Measurements from ENCODE around the gene PHF11. TPM values are rescaled to one million over a fixed set of nuclear protein-coding genes. Genes with fewer than 3 reads are reported as not detected.
A peak's percentile ranks its signal among the peaks of the same experiment; 100 is the strongest.

Gene PHF11
- polyA plus RNA-seq, 3 donors: 63.4 to 68.8 (median 68.4) TPM

DNA sequence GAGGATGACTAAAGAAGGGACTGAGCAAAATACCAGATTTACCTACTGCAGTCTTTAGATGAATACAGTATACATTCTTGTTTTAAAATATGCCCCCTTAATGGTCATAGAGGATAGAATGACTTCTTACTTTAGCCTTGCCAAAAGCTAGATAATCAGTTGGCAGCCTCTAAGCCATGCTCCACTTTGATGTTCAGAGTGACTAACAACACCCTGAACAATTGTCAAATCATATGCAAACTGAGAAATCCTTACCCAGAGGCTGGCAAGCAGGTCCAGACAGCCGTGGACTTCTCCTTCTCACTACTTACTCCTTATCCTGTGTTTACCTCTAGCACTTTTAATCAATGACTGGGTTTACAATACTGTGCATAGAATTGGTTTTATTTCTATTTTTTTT lies 23.6 kb upstream of the PHF11 start:
- no peak overlapping the region for H3K4me3 Mint-ChIP-seq

DNA sequence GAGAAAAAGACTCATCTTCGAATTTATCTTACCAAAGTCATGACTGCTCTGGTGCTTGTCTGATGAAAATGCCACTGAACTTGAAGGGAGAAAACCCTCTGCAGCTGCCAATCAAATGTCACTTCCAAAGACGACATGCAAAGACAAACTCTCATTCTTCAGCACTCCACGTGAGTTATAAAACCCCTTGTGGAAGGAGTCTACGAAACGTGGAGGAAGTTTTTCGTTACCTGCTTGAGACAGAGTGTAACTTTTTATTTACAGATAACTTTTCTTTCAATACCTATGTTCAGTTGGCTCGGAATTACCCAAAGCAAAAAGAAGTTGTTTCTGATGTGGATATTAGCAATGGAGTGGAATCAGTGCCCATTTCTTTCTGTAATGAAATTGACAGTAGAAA lies 19.2 kb upstream of the PHF11 start:
- Histone ChIP-seq H3K36me3 (replicated peaks in 1 of 2; ENCODE audit: control insufficient read depth in 1 of 2, insufficient read depth in 2 of 2, low read length in 2 of 2) (peaks cover 79 to 98% of the 10 kb centered on the region in 2 donors), H4K20me1 (ENCODE audit: insufficient read depth, low read length) (no peaks in the 10 kb centered on the region)
- intact Hi-C loops (cut with micrococcal nuclease): no loop called here

More for the DNA sequence above, 23.6 kb upstream of the PHF11 start:
- Mint-ChIP-seq H3K27ac (no peak overlapping the region), H3K27me3 (ENCODE audit: low read depth in 3 of 3) (no peaks in the 10 kb centered on the region), H3K9me3 (no peaks in the 10 kb centered on the region), H3K4me1 (no peaks in the 10 kb centered on the region), H3K36me3 (peaks cover 60 to 73% of the 10 kb centered on the region in 2 donors)
- H3K4me3 ChIP-seq (replicated peaks in 1 of 3; ENCODE audit: low read depth in 2 of 3, low read length in 3 of 3): no peak overlapping the region
- no peaks in the 10 kb centered on the region for H3K9me3 ChIP-seq (replicated peaks in 1 of 2; ENCODE audit: control insufficient read depth in 1 of 2, insufficient read depth in 1 of 2, low read length in 2 of 2)
- DNase-seq: no peak
- no peak overlapping the region for H3K4me2 ChIP-seq (replicated peaks; ENCODE audit: extremely low read depth, low read length, poor library complexity, severe bottlenecking)
- H3K36me3 ChIP-seq (replicated peaks in 1 of 2; ENCODE audit: control insufficient read depth in 1 of 2, insufficient read depth in 2 of 2, low read length in 2 of 2): peaks cover 66 to 97% of the 10 kb centered on the region in 2 donors
- no peak overlapping the region for H2AFZ ChIP-seq (ENCODE audit: insufficient read depth, low read depth, low read length, poor library complexity, severe bottlenecking)
- no peak overlapping the region for H3K9ac ChIP-seq (ENCODE audit: insufficient read depth, low read length, poor library complexity, severe bottlenecking)
- intact Hi-C loops (cut with micrococcal nuclease): no loop called here
- no peaks in the 10 kb centered on the region for H4K20me1 ChIP-seq (ENCODE audit: insufficient read depth, low read length)
- H3K79me2 ChIP-seq (ENCODE audit: insufficient read depth, low read length): no peaks in the 10 kb centered on the region
- WGBS (ENCODE audit: insufficient coverage): no CpG with 5 or more reads among the region's 1 CpG
- H3K27me3 ChIP-seq (ENCODE audit: control insufficient read depth in 2 of 2, insufficient read depth in 2 of 2, low read length in 2 of 2): no peaks in the 10 kb centered on the region
- H3K27ac ChIP-seq (ENCODE audit: low read depth in 1 of 2, low read length in 2 of 2): peak overlapping the region in 1 of 2 donors; percentile 0
- TF ChIP-seq, protein P1, sequence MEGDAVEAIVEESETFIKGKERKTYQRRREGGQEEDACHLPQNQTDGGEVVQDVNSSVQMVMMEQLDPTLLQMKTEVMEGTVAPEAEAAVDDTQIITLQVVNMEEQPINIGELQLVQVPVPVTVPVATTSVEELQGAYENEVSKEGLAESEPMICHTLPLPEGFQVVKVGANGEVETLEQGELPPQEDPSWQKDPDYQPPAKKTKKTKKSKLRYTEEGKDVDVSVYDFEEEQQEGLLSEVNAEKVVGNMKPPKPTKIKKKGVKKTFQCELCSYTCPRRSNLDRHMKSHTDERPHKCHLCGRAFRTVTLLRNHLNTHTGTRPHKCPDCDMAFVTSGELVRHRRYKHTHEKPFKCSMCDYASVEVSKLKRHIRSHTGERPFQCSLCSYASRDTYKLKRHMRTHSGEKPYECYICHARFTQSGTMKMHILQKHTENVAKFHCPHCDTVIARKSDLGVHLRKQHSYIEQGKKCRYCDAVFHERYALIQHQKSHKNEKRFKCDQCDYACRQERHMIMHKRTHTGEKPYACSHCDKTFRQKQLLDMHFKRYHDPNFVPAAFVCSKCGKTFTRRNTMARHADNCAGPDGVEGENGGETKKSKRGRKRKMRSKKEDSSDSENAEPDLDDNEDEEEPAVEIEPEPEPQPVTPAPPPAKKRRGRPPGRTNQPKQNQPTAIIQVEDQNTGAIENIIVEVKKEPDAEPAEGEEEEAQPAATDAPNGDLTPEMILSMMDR (IDR thresholded peaks at IDR 0.05): no peak
- no peaks in the 10 kb centered on the region for H3K4me1 ChIP-seq (ENCODE audit: control insufficient read depth in 1 of 2, insufficient read depth in 2 of 2, low read length in 2 of 2)

More for the DNA sequence above, 19.2 kb upstream of the PHF11 start:
- Histone ChIP-seq H3K9ac (ENCODE audit: insufficient read depth, low read length, poor library complexity, severe bottlenecking) (no peak overlapping the region), H3K4me1 (ENCODE audit: control insufficient read depth in 1 of 2, insufficient read depth in 2 of 2, low read length in 2 of 2) (no peaks in the 10 kb centered on the region), H3K27ac (ENCODE audit: low read depth in 1 of 2, low read length in 2 of 2) (no peak overlapping the region), H3K4me2 (replicated peaks; ENCODE audit: extremely low read depth, low read length, poor library complexity, severe bottlenecking) (no peak overlapping the region), H3K79me2 (ENCODE audit: insufficient read depth, low read length) (no peaks in the 10 kb centered on the region), H2AFZ (ENCODE audit: insufficient read depth, low read depth, low read length, poor library complexity, severe bottlenecking) (no peak overlapping the region), H3K27me3 (ENCODE audit: control insufficient read depth in 2 of 2, insufficient read depth in 2 of 2, low read length in 2 of 2) (no peaks in the 10 kb centered on the region), H3K9me3 (replicated peaks in 1 of 2; ENCODE audit: control insufficient read depth in 1 of 2, insufficient read depth in 1 of 2, low read length in 2 of 2) (no peaks in the 10 kb centered on the region), H3K4me3 (replicated peaks in 1 of 3; ENCODE audit: low read depth in 2 of 3, low read length in 3 of 3) (no peak overlapping the region)
- H3K27me3 Mint-ChIP-seq (ENCODE audit: low read depth in 3 of 3): no peaks in the 10 kb centered on the region
- TF ChIP-seq, protein P1 (IDR thresholded peaks at IDR 0.05): no peak
- WGBS (ENCODE audit: insufficient coverage): no CpG with 5 or more reads among the region's 7 CpGs
- DNase-seq: no peak
- H3K4me1 Mint-ChIP-seq: no peaks in the 10 kb centered on the region
- H3K4me3 Mint-ChIP-seq: no peak overlapping the region
- H3K27ac Mint-ChIP-seq: no peak overlapping the region
- H3K9me3 Mint-ChIP-seq: no peaks in the 10 kb centered on the region
- H3K36me3 Mint-ChIP-seq: peaks cover 65 to 74% of the 10 kb centered on the region in 2 donors

All from CD14-positive monocyte (primary cell).